ENCODE data around the gene NAPEPLD.
A peak's percentile ranks its signal among the peaks of the same experiment; 100 is the strongest.

Gene NAPEPLD

DNA sequence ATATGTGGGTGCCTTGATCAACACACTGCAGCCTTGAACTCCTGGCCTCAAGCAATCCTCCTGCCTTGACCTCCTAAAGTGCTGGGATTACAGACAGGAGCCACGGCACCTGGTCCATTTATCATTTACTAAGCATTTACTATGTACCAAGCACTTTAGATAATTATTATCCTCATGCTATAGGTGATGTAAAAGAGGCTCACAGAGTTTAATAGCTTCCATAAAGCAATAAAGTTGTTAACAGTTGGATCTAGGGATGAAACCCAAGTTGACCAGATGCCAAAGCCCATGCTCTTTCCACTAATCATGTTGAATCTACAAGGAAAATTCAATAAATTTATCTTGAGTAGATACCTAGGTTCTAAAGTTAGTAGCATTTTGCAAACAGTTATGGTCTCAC, 5.0 kb downstream of the NAPEPLD start:
- peak; percentile 63 for DNase-seq (ENCODE audit: low spot score)

DNA sequence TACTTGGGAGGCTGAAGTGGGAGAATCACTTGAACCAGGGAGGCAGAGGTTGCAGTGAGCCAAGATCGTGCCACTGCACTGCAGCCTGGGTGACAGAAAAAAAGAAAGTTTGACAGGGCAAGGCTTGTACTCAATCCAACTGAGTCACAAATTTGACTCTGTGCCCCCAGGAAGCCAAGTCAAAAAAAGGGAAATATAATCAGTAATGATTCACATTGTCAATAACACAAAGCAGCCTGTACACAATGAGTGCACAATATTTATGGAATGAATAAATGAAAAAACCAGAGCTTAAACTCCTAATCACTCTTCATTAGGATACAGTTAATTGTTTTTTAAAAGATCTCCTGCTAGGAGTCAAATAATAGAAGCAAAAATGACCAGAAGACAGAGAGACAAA, 6.4 kb downstream of the NAPEPLD start:
- no peak for DNase-seq (ENCODE audit: low spot score)

DNA sequence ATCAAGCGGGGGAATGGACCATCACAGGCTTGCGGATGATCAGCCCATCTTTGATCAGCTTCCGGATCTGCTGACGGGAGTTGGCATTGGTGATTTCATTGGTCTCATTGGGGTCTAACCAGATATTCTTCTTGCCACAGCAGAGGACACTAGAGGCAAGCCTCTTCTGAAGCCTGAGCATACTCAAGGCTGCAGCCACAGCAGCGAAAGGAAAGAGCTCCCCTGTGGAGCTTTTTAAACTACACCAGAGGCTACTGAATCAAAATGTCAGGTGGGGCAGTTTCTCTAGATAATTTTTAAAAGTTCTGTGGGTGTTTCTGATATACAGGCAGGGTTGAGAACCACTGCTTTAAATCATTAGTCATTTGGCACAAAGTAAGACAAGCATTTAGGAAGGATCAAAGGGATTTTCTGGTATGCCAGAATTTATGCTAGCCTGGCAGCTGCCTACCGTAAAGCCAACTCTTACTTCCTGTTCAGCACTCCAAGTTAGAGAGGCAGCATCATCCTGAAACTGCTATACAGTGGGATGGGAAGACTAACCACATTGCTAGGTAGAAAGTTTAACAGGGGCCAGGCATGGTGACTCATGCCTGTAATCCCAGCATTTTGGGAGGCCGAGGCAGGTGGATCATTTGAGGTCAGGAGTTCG, 7.0 kb downstream of the NAPEPLD start:
- peak; percentile 77 for DNase-seq (ENCODE audit: low spot score)

DNA sequence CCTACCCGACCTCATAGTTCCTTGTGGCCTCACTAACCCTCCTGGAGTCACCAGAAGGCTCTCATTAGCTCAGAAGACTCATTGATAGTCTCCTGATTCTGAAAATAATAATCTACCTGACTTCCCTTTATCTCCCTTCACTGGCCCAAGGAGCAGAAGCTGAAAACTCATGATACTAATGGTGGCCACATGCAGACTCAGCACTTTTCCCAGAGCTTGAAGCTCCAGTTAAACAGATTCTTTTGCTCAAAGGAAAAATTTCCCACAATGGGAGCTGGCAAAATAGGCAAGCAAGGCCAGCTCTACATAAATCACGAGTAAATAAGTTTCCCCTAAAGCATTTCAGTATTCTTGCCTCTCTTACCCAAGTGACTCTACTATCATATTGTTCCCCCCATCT, 8.2 kb downstream of the NAPEPLD start:
- DNase-seq (ENCODE audit: low spot score) = no peak

DNA sequence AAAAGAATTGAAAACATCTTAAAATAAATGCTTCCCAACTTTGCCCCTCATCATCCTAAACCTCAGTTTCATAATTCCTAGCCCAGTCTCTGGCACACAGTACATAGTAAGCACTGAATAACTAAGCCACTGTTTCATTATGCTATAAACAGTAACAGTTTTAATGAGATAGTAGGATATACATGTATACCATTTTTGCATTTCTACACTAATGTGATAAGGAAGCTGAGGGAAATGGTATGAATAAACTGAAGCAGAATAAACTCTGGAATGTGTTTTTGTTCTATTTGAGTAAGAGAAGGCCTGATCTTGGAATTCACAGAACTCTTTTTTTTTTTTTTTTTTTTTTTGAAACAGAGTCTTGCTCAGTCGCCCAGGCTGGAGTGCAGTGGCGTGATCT, 8.8 kb downstream of the NAPEPLD start:
- no peak for DNase-seq (ENCODE audit: low spot score)

DNA sequence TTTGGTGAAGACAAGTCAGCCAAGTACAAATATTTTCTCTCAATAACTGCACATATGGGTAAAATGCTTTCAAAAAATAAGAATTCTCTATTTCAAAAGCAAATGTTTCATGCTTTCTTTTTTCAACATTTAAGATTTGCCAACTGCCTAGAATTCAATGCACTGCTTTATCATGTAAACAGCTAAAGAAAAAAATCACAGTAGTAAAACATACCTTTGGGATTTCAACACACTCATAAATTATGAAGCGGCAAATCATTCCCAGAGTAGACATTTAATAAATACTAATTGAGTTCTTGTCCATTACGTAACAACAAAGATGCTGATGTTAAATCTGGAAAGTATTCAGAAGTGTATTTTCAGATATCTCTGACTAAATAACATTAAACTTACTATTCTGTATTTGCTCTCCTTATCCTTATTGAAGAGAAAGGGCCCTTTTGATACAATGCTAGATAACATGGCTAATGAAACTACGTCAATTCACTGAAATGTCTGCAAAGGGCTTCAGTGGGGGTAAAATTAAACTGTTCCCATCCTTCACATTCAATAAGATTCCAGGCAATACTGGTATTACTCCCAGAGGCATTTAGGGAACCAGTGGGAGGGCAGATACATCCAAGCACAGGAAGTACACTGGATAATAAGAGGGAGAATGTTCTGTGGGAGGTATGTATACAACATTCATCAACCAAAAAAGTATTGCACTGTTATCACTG, 13.9 kb downstream of the NAPEPLD start:
- no peak for DNase-seq (ENCODE audit: low spot score)

DNA sequence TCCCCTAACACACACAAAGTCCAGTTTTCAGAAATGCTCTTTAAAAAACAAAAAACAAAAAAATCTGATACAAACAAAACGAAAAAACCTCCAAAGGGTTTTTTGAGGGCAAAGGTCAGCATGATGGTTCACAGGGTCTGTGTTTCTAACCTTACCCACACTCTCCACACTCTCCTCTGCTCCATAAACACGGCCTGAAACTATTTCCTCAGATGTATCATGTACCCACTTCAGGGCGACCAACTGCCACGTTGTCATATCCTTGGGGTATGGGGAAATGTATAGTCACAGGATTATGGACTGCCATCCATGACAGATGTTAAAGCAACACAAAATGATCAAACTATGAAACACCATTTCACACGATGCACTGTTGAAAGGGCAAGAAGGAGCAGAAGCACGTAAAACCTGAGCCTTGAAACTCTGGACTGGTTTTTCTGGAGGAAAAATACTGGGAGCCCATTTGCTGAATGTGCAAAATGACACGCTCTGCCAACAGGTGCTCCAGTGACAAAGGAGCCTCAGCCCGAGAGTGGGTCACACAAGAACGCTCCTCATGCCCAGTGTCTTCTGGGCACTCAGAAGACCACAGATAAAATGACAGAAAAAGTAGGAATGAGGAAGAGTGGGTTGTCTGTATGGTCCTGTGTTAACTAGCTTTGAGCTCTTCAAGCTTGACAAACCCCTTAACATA, 15.8 kb downstream of the NAPEPLD start:
- DNase-seq (ENCODE audit: low spot score) = no peak

DNA sequence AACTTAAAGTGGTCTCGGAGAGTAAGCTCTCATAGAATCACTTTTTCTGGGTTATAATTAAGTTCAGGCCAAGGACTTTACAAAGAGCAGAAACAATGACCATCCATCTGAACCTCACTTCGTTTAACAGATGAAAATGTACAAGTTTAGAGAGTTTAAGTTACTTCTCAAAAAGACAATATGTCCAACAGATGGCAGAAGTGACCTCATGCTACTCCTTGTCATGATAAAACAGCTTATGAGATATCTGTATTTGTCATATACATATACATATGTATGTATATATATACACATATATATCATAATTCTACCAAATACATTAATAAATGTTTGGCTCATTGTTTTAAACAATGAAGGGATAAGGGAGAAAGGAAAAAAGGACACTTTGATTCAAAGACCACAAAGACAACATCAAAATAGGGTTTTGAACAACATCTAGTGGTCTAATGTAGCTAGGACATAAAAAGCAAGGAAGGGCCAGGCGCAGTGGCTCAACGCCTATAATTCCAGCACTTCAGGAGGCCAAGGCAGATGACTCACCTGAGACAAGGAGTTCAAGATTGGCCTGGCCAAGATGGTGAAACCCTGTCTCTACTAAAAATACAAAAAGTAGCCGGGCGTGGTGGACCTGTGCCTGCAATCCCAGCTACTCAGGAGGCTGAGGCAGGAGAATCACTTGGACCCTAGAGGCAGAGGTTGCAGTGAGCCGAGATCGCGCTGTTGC, 17.8 kb downstream of the NAPEPLD start:
- peak; percentile 64 for DNase-seq (ENCODE audit: low spot score)

DNA sequence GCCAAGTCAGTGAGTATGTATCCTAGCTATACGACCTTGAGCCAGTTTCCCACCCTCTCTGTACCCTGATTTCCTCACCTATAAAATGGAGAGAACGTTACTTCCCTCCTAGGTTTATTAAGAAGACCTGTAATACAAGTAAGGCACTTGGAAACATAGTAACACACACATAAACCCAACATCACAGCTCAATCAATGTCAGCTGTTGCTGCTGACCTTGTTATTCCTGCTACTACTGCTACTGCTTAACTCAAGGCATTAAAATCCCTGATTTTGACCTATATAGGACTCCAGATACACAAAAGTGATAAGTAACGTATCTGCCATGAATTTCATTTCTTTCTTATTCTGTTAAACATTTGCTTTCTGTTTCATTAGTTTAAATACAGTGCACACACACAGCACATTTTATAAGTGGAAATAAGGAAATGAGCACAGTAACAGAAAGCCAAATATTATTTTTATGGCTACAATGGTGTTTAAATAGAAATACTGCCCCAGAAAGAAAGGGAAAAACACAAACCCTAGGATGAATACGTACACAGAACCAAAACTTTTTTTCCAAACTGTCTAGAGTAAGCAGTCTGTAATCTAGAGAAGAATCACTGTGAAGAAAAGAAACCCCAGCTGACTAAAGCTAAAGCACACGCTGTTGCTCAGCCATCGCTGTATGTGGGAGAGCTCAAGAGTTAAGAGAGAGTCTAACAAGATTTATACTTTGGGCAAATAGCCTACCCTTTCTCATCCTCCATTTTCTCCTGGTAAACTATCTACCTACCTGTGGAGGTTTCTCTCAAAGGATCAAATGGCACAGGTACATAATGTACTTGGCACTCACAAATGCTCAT, 19.0 kb downstream of the NAPEPLD start:
- no peak for DNase-seq (ENCODE audit: low spot score)

DNA sequence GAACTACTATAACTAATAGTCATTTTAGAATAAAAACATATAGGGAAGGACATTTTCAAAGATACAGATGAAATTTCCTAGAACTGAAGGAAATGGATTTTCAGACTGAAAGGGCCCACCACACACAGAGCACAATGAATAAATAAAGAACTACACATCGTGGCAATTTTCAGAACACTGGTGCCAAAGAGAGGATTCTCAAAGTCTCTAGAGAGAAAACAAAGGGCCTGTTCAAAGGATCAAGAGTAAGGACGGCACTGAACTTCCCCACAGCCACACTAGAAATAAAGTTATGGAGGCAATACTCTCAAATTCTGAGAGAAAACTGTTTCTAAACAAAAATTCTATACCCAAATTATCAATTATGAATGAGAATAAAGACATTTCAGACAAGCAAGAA, 21.9 kb downstream of the NAPEPLD start:
- DNase-seq (ENCODE audit: low spot score) = no peak

DNA sequence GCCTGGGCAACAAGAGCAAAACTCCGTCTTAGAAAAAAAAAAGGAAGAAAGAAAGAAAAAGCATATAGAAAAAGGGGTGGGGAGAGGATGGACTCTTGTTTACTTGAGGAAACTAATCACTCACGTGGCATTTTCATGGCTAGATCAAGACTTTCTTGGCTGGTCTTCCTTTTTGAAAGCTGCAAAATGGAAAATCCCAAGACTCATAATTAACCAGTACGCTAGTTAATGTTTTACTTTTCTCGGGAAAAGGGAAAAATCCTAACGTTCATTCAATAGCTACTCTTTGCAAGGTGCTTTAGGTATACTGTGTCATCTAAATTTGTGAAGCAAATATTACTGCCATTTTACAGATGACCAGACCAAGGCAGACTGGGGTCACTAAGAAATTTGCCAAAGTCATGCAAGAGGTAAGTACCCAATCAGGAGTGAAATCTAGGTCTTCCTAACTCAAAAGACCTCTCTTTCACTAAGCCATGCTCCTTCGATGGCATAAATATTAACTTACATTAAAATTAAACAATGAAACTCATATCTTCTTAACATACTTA, 24.4 kb downstream of the NAPEPLD start:
- DNase-seq (ENCODE audit: low spot score) = peak; percentile 70

DNA sequence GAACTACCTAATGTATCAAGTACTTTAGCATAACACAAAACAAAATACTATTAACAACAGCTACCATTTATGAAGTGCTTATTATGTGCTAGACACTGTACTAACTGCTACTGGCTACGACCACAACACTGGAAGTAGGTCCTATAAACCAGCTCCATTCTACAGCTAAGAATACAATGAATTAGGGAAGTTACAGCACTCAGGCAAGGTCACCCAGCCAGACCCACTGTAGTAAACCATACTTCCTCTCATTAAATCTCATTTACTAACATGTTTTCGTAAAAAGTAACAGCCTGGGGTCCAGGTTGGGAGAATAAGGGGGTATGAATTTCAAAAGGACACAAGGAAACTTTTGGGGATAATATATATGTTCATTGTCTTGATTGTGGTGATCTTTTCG, 25.4 kb downstream of the NAPEPLD start:
- DNase-seq (ENCODE audit: low spot score) = no peak

DNA sequence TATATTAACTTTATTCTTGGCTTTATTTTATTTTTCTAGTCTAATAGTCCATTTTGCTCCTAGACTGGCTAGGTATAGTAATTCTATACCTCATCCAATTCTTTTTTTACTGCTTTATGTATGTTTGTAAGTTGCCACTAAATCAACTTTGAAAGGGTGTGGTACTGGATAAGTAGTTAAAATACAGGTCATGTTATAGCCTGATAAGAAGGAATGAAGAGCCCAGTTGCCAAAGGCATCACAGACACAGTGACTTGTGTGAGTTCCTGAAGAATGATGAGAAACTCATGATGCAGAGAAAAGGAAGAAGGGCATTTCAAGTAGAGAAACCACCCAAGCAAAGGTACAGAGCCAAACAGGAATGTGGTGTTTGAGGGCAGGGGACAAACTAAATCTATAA, 27.3 kb downstream of the NAPEPLD start:
- no peak for DNase-seq (ENCODE audit: low spot score)

DNA sequence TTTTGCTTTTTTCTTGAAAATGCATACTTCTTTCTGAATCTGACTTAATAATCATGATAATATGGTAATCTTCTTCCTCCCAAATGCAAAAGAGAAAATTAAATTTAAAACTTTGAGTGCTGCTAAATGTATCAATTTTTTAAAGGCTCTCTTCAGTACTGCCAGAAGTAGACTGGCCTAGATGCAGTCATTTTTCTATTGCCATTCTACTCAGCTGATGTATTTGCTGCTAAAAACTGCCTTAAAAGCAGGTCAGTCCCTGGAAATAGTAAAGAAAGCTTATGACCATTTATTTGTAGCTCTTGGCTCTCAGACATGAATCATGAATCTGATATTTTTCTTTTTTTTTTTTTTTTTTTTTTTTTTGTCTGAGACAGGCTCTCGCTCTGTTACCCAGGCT, 28.5 kb downstream of the NAPEPLD start:
- no peak for DNase-seq (ENCODE audit: low spot score)

DNA sequence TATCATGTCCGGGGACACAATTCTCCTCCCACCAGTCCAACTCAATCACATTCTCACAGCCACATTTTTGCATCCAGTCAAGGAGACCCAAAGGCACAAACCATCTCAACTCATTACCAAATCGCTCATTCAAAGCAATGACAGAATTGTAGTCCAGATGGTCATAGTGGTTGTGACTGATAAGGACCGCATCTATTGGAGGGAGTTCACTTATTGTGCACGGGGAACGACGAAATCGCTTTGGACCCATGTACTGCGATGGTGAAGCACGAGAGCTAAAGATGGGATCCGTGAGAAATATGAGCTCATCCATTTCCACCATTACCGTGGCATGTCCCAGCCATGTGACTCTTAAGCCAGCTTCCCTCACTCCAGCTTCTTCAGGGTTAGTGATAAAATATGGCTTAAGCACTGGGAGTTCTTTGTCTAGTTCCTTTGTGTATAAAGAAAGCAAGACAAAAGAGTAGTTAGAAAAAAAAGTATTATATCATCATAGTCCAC, 29.1 kb downstream of the NAPEPLD start:
- DNase-seq (ENCODE audit: low spot score) = no peak

DNA sequence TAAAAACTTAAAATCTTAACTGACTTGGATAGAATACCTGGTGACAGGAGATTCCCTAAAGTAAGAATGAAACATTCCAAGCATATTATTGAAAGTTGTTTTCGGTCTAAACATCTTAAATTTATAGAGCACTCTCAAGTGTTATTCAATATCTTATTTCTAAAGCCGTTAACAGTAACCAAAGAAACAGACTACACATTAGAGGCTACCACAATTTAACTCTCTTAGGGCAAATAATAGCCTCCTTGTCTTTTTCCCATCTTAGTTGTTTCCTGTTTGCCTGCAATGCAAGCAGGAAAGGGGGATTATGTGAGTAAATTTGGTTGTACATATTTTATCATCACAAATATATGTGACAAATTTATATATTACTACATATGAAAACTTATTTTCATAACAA, 31.4 kb downstream of the NAPEPLD start:
- no peak for DNase-seq (ENCODE audit: low spot score)

DNA sequence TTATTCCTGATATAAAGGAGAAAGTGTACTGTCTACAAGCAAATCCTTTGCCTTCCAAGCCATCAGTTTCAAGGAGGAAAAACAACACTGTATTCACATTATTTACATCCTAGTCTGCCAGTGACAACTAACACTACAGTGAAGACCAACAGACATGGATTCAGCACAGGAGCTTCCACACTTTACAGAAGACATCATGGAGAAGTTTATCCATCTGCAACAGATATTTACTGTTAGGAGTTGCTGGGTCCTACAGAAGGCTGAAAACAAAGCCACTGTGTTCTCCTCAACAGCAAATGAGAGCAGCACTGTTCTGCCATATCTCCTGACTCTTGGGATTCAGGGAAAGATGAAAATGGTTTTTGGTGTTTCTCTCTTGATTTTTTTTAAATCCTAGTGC, 31.9 kb downstream of the NAPEPLD start:
- no peak for DNase-seq (ENCODE audit: low spot score)

DNA sequence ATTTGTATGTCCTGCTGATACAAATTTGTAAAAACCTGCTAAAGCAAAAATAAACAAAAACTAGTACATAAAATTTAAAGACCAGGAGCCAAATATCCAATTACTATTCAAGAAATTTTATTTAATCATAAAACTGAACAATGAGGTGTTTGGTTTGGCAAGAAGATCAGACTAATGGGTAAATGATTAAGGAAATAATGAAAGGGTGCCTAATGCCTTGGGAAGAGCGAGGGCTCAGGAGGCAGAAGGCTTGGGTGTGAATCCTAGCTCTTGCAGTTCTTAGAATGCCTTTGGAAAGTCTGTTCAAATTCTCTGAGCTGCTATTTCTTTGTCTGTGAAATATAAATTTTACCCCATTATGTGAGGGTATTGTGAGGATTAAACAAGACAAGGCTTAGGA, 32.4 kb downstream of the NAPEPLD start:
- no peak for DNase-seq (ENCODE audit: low spot score)

DNA sequence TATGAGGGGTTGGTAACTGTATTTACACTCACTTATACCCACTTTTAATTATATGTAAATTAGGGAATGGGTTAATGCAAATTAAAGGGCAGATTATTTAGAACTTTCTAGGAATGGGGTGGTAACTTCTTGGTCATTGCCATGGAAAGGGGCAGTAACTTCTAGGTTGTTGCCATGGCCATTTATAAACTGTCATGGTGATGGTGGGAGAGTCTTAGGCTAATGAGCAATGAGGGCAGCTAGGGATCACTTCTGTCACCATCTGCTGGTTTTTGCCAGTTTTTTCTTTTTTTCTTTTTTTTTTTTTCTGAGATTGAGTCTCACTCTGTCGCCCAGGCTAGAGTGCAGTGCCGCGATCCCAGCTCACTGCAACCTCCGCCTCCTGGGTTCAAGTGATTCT, 33.1 kb downstream of the NAPEPLD start:
- DNase-seq (ENCODE audit: low spot score) = no peak

DNA sequence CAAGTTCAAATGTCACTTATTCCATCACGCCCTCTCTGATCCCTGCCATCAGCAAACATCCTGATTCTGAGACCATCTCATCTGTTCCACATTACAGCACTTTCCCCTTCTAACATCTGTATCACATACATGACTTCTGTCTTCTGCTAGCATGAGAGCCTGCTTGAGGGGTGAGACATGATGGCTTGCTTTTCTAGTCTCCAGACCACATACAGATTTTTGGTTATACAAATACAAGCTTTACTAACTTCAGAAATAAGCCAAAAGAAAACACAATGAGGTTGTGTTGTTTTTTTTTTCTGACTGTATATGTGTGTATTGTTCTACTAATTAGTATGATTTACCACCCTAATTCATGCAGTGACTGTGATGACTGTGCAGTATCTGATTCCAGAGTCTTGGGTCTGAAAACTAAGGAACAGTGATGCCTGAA, 34.3 kb downstream of the NAPEPLD start:
- no peak for DNase-seq (ENCODE audit: low spot score)

DNA sequence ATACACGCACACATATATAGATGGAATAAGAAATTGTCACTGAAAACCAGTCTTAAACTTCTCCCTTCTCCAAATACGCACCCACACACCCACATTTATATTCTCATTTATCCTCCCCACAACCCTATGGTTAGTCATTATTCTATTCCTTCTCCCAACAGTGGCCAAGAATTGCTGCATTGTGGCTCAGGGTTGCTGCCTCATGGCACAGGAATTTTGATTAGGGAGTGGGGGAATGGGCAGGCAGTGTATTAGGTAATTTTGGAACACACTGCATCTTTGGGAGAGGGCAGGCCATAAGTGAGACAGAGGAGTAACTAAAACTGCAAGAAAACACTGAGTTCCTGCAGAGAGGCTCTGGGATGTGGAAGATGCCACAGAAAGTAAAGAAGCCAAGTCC, 35.7 kb downstream of the NAPEPLD start:
- peak; percentile 44 for DNase-seq (ENCODE audit: low spot score)

All from LoVo (cell line).